Motor neuron (in vitro differentiated cells): ENCODE results near the gene CAND1. TPM values are rescaled to one million over a fixed set of nuclear protein-coding genes. Genes with fewer than 3 reads are reported as not detected.

ENCODE experiments used
- ATAC-seq, 8 experiments: fragments of 200-7000 bp; cut with Tn5 transposase; replicated peaks in 6 of 8; 2 replicates each; pipeline ENCODE4 v1.8.0; 2021; ENCODE audit warnings: mild to moderate bottlenecking in 8 of 8, moderate library complexity in 8 of 8
- H3K27ac ChIP-seq, 2 donors: fragments of 250-450 bp; sonication (Bioruptor Pico); 2 replicates each; pipeline ENCODE4 v1.9.0; 2021; ENCODE audit warnings: antibody characterized with exemption in 2 of 2, mild to moderate bottlenecking in 2 of 2, moderate library complexity in 1 of 2
- H3K4me1 ChIP-seq, 2 donors: fragments of 250-450 bp; sonication (Bioruptor Pico); replicated peaks in 1 of 2; 2 replicates each; pipeline ENCODE4 v1.6.1; 2021; ENCODE audit warnings: antibody characterized with exemption in 2 of 2, mild to moderate bottlenecking in 2 of 2, moderate library complexity in 1 of 2
- H3K4me3 ChIP-seq, 5 donors: fragments of 250-450 bp; sonication (Bioruptor Pico); 2 replicates each; pipeline ENCODE4 v1.9.0; 2021; ENCODE audit warnings: antibody characterized with exemption in 5 of 5, mild to moderate bottlenecking in 5 of 5, moderate library complexity in 4 of 5
- WGBS, 10 experiments: fragments of 450-650 bp; shearing (Covaris generic); methylation state at CpG; one replicate each; pipeline ENCODE4 v1.0.0; 2022; 5-methylcytosine and 5-hydroxymethylcytosine counted together
- in situ Hi-C, 9 experiments: fragments of 400-800 bp; cut with MboI; loops; one replicate each; pipeline ENCODE4 v1.15.0; 2021; ENCODE audit warnings: low sequenced_read_pairs in 9 of 9, low pct_unique_long_range_greater_than_20kb in 2 of 9; ENCODE audit not compliant: unreplicated experiment in 9 of 9
- total RNA-seq, 8 experiments: library from RNA; unstranded; fragments of 300-600 nt; gene quantifications; 2 replicates each; pipeline versions ENCODE4 v1.2.3 to v1.2.4, GENCODE V29; 2022

Gene CAND1
- total RNA-seq, 8 experiments from 2014 or later = 52.0 to 110 (median 89.1) TPM

- peak; percentile 79 to 86 (median 82) for ATAC-seq
- peak overlapping the region; percentile 97 to 98 for H3K27ac ChIP-seq
- peak overlapping the region; percentile 59 to 67 (median 62) for H3K4me3 ChIP-seq
- WGBS, 10 experiments = 0 to 9% (median 2%) methylated on average over 2 to 15 of the region's 19 CpGs; no CpG with 5 or more reads in 2 of the 10 experiments
- H3K4me1 ChIP-seq = peaks cover 4 to 8% of the 10 kb centered on the region in 2 donors
- in situ Hi-C loops = no loop called here
Observed at GRCh38 chr12:67268335-67268895, 743 bp upstream of the CAND1 start.

DNA sequence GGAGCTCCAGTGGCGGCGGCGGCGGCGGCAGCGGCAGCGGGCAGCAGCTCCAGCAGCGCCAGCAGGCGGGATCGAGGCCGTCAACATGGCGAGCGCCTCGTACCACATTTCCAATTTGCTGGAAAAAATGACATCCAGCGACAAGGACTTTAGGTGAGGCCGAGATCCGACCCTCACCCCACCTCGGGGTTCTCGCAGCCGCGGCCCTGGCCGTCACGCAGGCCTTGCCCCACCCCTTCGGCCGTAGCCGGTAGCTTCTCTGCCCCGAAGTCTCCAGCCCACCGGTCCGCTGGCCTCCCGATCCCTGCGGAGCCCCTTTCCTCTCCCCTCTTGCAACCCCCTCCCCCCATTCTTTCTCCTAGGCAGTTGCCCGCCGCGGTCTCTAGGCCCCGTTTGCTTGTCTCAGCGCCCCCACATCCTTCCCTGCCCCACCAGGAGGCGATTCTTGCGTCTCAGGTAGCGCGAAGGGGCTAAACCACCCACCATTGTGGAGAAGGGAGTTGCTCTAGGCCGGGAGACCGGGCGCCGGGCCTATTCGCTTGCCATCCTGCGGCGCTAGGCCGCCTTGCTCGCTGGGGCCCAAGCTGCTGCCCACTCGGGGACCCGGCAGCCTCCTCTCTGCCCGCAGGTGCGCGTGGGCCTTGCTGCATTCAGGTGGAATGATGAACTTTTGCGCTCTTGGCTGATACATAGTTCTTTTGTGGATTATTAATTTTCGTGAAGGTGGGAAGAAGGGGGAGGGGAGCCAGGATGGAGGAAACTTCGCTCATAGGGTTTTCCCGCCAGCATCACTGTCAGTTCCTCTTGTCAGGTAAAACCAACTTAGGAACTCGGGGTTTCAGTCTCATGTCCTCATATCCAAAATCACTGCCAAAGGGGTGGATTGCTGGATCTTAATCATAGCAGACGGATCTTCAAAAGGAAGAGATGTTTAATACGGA is 745 bp downstream of the CAND1 start:
- WGBS, 10 experiments = 0 to 2% (median 0%) methylated on average over 1 to 11 of the region's 61 CpGs; no CpG with 5 or more reads in 1 of the 10 experiments
- peak; percentile 0 to 17 (median 6) for ATAC-seq
- in situ Hi-C loops = no loop called here
- Histone ChIP-seq H3K27ac (peak overlapping the region; percentile 97 to 98), H3K4me1 (peaks cover 4 to 8% of the 10 kb centered on the region in 2 donors), H3K4me3 (peak overlapping the region; percentile 59 to 67 (median 62))

DNA sequence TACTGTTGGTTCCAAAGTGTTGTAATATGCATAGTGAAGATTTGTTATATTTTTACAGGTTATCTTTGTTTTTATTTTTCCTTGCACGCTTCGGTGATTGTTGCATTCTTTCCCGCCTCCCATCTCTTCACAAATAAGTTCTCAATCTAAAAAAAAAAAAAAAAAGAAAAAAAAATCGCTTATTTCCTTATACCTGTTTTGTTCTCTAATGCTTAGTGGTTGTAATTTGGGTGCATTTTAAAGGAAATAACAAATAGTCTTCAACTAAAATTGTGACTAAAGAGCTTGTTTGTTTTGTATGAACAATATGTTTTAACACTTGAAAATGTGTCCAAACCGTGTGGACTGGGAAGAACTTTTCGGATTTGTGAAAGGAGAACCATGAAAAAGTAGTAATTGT is 1.5 kb downstream of the CAND1 start:
- H3K4me3 ChIP-seq = peak overlapping the region; percentile 59 to 67 (median 62)
- in situ Hi-C loops = no loop called here
- H3K4me1 ChIP-seq = peaks cover 4 to 8% of the 10 kb centered on the region in 2 donors
- H3K27ac ChIP-seq = no peak overlapping the region
- WGBS, 10 experiments = 0 to 23% (median 2%) methylated on average over 6 of the region's 6 CpGs; no CpG with 5 or more reads in 1 of the 10 experiments
- ATAC-seq = no peak

- H3K27ac ChIP-seq = no peak overlapping the region
- in situ Hi-C loops = no loop called here
- peak overlapping the region in 2 of 5 donors; percentile 1 to 67 for H3K4me3 ChIP-seq
- no peak for ATAC-seq
- peaks cover 4 to 8% of the 10 kb centered on the region in 2 donors for H3K4me1 ChIP-seq
- WGBS, 10 experiments = 17 to 83% (median 71%) methylated on average over 1 of the region's 1 CpG; no CpG with 5 or more reads in 1 of the 10 experiments
Observed at GRCh38 chr12:67271976-67272375, 2.8 kb downstream of the CAND1 start.

DNA sequence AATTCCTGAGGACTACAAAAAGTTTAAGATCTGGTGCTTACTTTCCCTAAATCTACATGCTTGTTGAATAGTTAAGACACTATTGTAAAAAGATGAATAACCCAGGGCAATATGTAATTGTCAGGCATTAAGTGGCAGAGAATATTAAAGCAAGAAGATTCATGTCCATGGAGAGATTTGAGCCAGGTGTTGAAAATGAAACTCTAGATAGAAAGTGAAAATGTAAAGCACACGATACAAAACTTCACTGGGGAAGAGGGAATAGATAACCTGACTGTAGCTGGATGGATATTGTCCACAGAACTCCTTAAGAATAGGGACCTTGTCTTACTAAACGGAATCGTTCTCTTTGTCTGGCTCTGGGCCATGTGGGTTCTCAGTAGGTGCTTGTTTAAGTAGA is 5.0 kb downstream of the CAND1 start:
- Histone ChIP-seq H3K27ac (no peak overlapping the region), H3K4me3 (no peak overlapping the region), H3K4me1 (peaks cover 0 to 8% of the 10 kb centered on the region in 2 donors)
- no peak for ATAC-seq
- WGBS, 10 experiments = 35 to 94% (median 88%) methylated on average over 2 to 3 of the region's 3 CpGs; no CpG with 5 or more reads in 1 of the 10 experiments
- in situ Hi-C loops = no loop called here

DNA sequence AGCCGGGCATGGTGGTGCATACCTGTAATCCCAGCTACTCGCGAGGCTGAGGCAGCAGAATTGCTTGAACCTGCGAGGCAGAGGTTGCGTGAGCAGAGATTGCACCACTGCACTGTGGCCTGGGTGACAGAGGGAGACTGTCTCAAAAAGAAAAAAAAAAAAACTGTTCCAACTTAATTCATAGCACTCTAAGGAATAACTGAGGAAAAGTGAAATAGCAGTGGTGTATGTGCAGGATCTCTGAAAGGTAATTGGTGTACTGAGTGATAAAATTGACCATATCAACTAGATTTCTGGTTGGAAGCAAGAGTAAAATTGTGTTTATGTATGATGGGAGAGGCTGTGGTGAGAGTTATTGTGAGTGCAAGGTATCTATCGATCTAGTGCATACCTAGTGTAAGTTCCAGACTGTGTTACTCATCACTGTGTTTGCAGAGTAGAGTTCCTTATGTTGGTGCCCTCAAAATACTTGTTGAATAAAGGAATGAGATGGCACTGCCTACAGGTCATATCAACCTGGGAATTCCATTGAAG is 6.3 kb downstream of the CAND1 start:
- peaks cover 0 to 8% of the 10 kb centered on the region in 2 donors for H3K4me1 ChIP-seq
- WGBS, 10 experiments = 67 to 100% (median 97%) methylated on average over 1 to 6 of the region's 6 CpGs
- in situ Hi-C loops = no loop called here

DNA sequence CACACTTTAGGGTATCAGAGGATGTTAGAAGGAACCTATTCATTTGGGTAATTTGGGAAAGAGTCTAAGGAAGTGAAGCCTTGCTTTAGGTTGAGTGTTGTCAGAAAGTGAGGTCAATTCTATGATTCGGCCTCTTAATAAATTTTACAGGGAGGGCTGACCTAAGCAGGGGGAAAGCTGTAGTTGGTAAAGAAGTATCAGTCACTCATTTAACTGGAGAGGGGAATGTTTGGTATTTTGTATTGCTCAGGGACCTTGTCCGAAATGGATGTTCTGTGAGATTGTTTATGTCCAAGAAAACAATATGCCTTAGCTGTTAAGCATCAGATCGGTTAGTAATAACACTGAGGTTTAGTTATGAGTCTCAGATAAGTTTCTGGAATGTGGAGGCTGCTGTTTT is 7.3 kb downstream of the CAND1 start:
- WGBS, 10 experiments = 40 to 100% (median 92%) methylated on average over 1 to 3 of the region's 3 CpGs; no CpG with 5 or more reads in 1 of the 10 experiments
- Histone ChIP-seq H3K27ac (no peak overlapping the region), H3K4me1 (peaks cover 0 to 8% of the 10 kb centered on the region in 2 donors), H3K4me3 (no peak overlapping the region)
- in situ Hi-C loops = no loop called here
- no peak for ATAC-seq

More for the DNA sequence above, 6.3 kb downstream of the CAND1 start:
- no peak for ATAC-seq
- Histone ChIP-seq H3K4me3 (no peak overlapping the region), H3K27ac (no peak overlapping the region)

GRCh38 chr12:67279637-67280036 is 10.5 kb downstream of the CAND1 start:
- Histone ChIP-seq H3K4me1 (no peaks in the 10 kb centered on the region), H3K4me3 (no peak overlapping the region), H3K27ac (no peak overlapping the region)
- WGBS, 10 experiments = 25 to 100% (median 100%) methylated on average over 1 of the region's 1 CpG; no CpG with 5 or more reads in 1 of the 10 experiments
- in situ Hi-C loops = no loop called here
- no peak for ATAC-seq

- Histone ChIP-seq H3K27ac (no peak overlapping the region), H3K4me1 (no peaks in the 10 kb centered on the region), H3K4me3 (no peak overlapping the region)
- ATAC-seq = no peak
- in situ Hi-C loops = no loop called here
- 25 to 100% (median 79%) methylated on average over 1 to 4 of the region's 4 CpGs; no CpG with 5 or more reads in 1 of the 10 experiments for WGBS, 10 experiments
Observed at GRCh38 chr12:67280088-67280487, 10.9 kb downstream of the CAND1 start.

DNA sequence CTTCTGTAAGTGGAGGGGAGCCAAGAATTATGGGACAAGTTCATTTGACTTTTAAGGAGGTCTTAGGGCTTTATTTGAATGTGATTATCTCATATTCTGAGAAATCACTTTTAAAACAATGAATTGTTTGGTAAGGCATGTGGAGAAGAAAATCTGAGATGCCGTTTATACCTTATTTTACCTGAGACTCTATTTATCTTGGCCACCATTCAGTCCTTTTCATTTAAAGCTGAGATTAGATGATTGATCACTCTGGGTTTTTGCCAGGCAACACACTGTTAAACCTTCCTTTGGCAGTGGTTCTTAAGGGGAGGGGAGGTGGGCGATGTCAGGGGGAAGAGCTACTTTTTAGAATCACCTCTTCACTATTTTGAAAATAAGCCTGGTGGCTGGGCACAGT is 11.4 kb downstream of the CAND1 start:
- WGBS, 10 experiments = 33 to 100% (median 60%) methylated on average over 1 to 2 of the region's 2 CpGs; no CpG with 5 or more reads in 2 of the 10 experiments
- no peak overlapping the region for H3K27ac ChIP-seq
- H3K4me1 ChIP-seq = no peaks in the 10 kb centered on the region
- in situ Hi-C loops = no loop called here
- H3K4me3 ChIP-seq = no peak overlapping the region
- ATAC-seq = no peak

- no peaks in the 10 kb centered on the region for H3K4me1 ChIP-seq
- H3K27ac ChIP-seq = no peak overlapping the region
- ATAC-seq = no peak
- in situ Hi-C loops = no loop called here
- WGBS, 10 experiments = 92 to 100% (median 100%) methylated on average over 1 to 2 of the region's 2 CpGs; no CpG with 5 or more reads in 5 of the 10 experiments
- H3K4me3 ChIP-seq = no peak overlapping the region
Observed at GRCh38 chr12:67284561-67284960, 15.4 kb downstream of the CAND1 start.

- no peak overlapping the region for H3K27ac ChIP-seq
- H3K4me3 ChIP-seq = no peak overlapping the region
- 89 to 100% (median 100%) methylated on average over 1 to 5 of the region's 5 CpGs; no CpG with 5 or more reads in 1 of the 10 experiments for WGBS, 10 experiments
- in situ Hi-C loops = no loop called here
- no peak for ATAC-seq
- H3K4me1 ChIP-seq = no peaks in the 10 kb centered on the region
Observed at GRCh38 chr12:67286257-67286656, 17.1 kb downstream of the CAND1 start.

DNA sequence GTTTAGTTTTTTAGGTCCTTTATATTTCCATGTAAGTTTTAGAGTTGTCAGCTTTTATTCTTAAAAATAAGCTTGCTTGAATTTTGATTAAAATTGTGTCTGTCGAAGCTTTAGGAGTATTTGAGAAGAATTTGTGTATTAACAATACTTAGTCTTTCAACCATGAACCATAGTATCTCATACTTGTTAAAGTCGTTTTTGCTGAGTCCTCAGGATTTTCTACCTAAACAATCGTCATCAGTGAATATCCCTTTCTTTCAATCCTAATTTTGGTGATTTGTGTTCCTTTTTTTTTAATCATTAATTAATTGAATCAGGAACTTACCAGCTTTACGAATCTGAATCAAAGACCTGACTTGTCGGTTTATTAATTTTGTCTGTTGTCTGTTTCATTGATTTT is 18.2 kb downstream of the CAND1 start:
- in situ Hi-C loops = no loop called here
- ATAC-seq = no peak
- H3K4me1 ChIP-seq = no peaks in the 10 kb centered on the region
- no peak overlapping the region for H3K27ac ChIP-seq
- 85 to 100% (median 94%) methylated on average over 4 to 5 of the region's 5 CpGs for WGBS, 10 experiments
- H3K4me3 ChIP-seq = no peak overlapping the region
